H1 (cell line): ENCODE results near the gene CCNA2. TPM values are rescaled to one million over a fixed set of nuclear protein-coding genes. Genes with fewer than 3 reads are reported as not detected.

Source experiments
- ASH2L ChIP-seq: fragments of 200-600, 300-600 bp; sonication (generic); IDR thresholded peaks from one replicate; pipeline ENCODE4 v1.7.1; 2017; ENCODE audit warnings: low read length
- CTCF ChIP-seq, 3 experiments: IDR thresholded peaks; 1 replicate in 2 of 3; 2 replicates in 1 of 3; pipeline versions ENCODE4 v1.5.1 to v1.6.1; 2011; ENCODE audit warnings: low read length in 3 of 3, mild to moderate bottlenecking in 3 of 3, inconsistent platforms in 2 of 3, low read depth in 1 of 3, moderate library complexity in 1 of 3; ENCODE audit not compliant: insufficient read depth in 1 of 3; ENCODE audit errors: control extremely low read depth in 1 of 3
- EGR1 ChIP-seq: IDR thresholded peaks from 2 replicates; pipeline ENCODE4 v1.6.1; 2011; ENCODE audit warnings: low read depth, low read length, borderline replicate concordance
- GTF2F1 ChIP-seq: IDR thresholded peaks from 2 replicates; pipeline ENCODE4 v1.6.1; 2012; ENCODE audit warnings: low read depth, low read length, improper control_type of control experiment, borderline replicate concordance
- HDAC2 ChIP-seq, 2 experiments: fragments of 300-600 bp in 1 of 2; sonication (generic) in 1 of 2; IDR thresholded peaks; 2 replicates each; pipeline ENCODE4 v1.6.1; 2011 to 2012; ENCODE audit warnings: low read depth in 2 of 2, low read length in 2 of 2, mild to moderate bottlenecking in 2 of 2, moderate library complexity in 2 of 2, borderline replicate concordance in 1 of 2, inconsistent platforms in 1 of 2
- JUND ChIP-seq: IDR thresholded peaks from 2 replicates; pipeline ENCODE4 v1.6.1; 2011; ENCODE audit warnings: mild to moderate bottlenecking, improper control_type of control experiment, low read length
- KDM5A ChIP-seq: fragments of 200-600 bp; IDR thresholded peaks from 2 replicates; pipeline ENCODE4 v1.7.1; 2012; ENCODE audit warnings: mild to moderate bottlenecking, low read length, inconsistent platforms, mixed read lengths
- PHF8 ChIP-seq: fragments of 200-600 bp; sonication (generic); conservative IDR thresholded peaks from 2 replicates; pipeline ENCODE4 v1.7.1; 2012; ENCODE audit warnings: low read depth, mild to moderate bottlenecking, inconsistent platforms, low read length, moderate library complexity
- RNF2 ChIP-seq: fragments of 200-900, 300-1000 bp; sonication (generic); IDR thresholded peaks from 2 replicates; pipeline ENCODE4 v1.7.1; 2016; ENCODE audit warnings: borderline replicate concordance, low read depth, mild to moderate bottlenecking, antibody characterized with exemption, low read length; ENCODE audit not compliant: poor library complexity, severe bottlenecking; ENCODE audit errors: missing control alignments
- RXRA ChIP-seq: IDR thresholded peaks from 2 replicates; pipeline ENCODE4 v1.6.1; 2011; ENCODE audit warnings: low read depth, mild to moderate bottlenecking, low read length, moderate library complexity; ENCODE audit not compliant: insufficient read depth
- SIN3A ChIP-seq, 2 experiments: IDR thresholded peaks in 1 of 2; conservative IDR thresholded peaks in 1 of 2; 2 replicates each; pipeline ENCODE4 v1.6.1; 2011 to 2012; ENCODE audit warnings: low read length in 2 of 2, improper control_type of control experiment in 1 of 2, low read depth in 1 of 2, mild to moderate bottlenecking in 1 of 2
- SP4 ChIP-seq: IDR thresholded peaks from 2 replicates; pipeline ENCODE4 v1.6.1; 2012; ENCODE audit warnings: low read length, inconsistent platforms
- TAF1 ChIP-seq: IDR thresholded peaks from 2 replicates; pipeline ENCODE4 v1.6.1; 2011; ENCODE audit warnings: mild to moderate bottlenecking, low read depth, low read length
- TBP ChIP-seq: IDR thresholded peaks from 2 replicates; pipeline ENCODE4 v1.6.1; 2011; ENCODE audit warnings: low read depth, low read length, improper control_type of control experiment
- USF2 ChIP-seq: IDR thresholded peaks from 2 replicates; pipeline ENCODE4 v1.6.1; 2011; ENCODE audit warnings: low read length, improper control_type of control experiment
- polyA plus RNA-seq, 7 experiments: library from polyadenylated mRNA; depleted of rRNA in 3 of 7; stranded (reverse) in 5 of 7; unstranded in 2 of 7; fragments of >200 nt in 5 of 7; fragments of 200-250 nt in 2 of 7; gene quantifications; 1 replicate in 5 of 7; 2 replicates in 1 of 7; 4 replicates in 1 of 7; pipeline versions ENCODE4 v1.2.1 to v1.2.3, GENCODE V29; 2011 to 2013; ENCODE audit warnings: missing spikeins in 2 of 7, mixed read lengths in 2 of 7
- total RNA-seq: library from RNA; stranded (reverse); fragmentation: NEBNext Ultra II Directional; extraction: Animal tissue kit (Norgen Biotek cat#: 25700); gene quantifications from 2 replicates; pipeline ENCODE4 v1.2.1, GENCODE V29; 2021
- TF ChIP-seq, protein P1 (sequence below): IDR thresholded peaks from 2 replicates; pipeline ENCODE4 v1.6.1; 2012; ENCODE audit warnings: inconsistent platforms
- TF ChIP-seq, protein P2 (sequence below): IDR thresholded peaks from 2 replicates; pipeline ENCODE4 v1.6.1; 2012; ENCODE audit warnings: inconsistent platforms

Gene CCNA2
- total and polyA plus RNA-seq, 2 of the 8 experiments (the other 6 are each of a cell fraction or from before 2014, with no cell fraction given): 42.1 to 98.6 TPM

- TF ChIP-seq JUND (no peak), USF2 (no peak), SIN3A (conservative IDR thresholded peaks at IDR 0.05 in 1 of 2, IDR thresholded peaks at IDR 0.05 in 1 of 2; ENCODE audit: low read depth in 1 of 2, low read length in 2 of 2) (0 out of 4 replicates have a peak, but pooled peaks of 1 of the 2 experiments have one; percentile 37), RXRA (no peak), GTF2F1 (no peak), TAF1 (peak; percentile 88), EGR1 (no peak), RNF2 (no peak), ASH2L (peak; percentile 70), TBP (peak; percentile 81), KDM5A (0 out of 2 replicates have a peak, but pooled peaks have one; percentile 45), CTCF (IDR thresholded peaks at IDR 0.05; ENCODE audit: control extremely low read depth in 1 of 3, insufficient read depth in 1 of 3, low read depth in 1 of 3, low read length in 3 of 3) (no peak), PHF8 (peak; percentile 90), HDAC2 (IDR thresholded peaks at IDR 0.05; ENCODE audit: borderline replicate concordance in 1 of 2, low read depth in 2 of 2, low read length in 2 of 2) (peak in 1 of 2 experiments; percentile 31; a peak in 1 of 4 replicates), SP4 (peak; percentile 59; the same call in 1 of the 2 replicates)
- TF ChIP-seq, protein P1, sequence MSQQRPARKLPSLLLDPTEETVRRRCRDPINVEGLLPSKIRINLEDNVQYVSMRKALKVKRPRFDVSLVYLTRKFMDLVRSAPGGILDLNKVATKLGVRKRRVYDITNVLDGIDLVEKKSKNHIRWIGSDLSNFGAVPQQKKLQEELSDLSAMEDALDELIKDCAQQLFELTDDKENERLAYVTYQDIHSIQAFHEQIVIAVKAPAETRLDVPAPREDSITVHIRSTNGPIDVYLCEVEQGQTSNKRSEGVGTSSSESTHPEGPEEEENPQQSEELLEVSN: no peak
- TF ChIP-seq, protein P2, sequence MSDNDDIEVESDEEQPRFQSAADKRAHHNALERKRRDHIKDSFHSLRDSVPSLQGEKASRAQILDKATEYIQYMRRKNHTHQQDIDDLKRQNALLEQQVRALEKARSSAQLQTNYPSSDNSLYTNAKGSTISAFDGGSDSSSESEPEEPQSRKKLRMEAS: peak; percentile 62; the same call in 1 of the 2 replicates
Observed at GRCh38 chr4:121869841-121870822, 46.4 kb upstream of the CCNA2 start, which contains the start of gene BBS7 (continued).
